ENCODE measurements around the gene PGLYRP3. TPM values are rescaled to one million over a fixed set of nuclear protein-coding genes. Genes with fewer than 3 reads are reported as not detected.

The PGLYRP3 gene
- not detected in 2 replicates for total RNA-seq

GRCh38 chr1:153312570-153313186 is at the start of gene PGLYRP3:
PGLYRP3 (minus strand) TSS chr1:153312952; CDS start chr1:153310665, 2,287 bp downstream.

GRCh38 chr1:153357853-153358690 is 45.3 kb upstream of the PGLYRP3 start, which contains the start of gene S100A9:
S100A9 (plus strand) TSS chr1:153357854; CDS start chr1:153358284, 430 bp downstream.

GRCh38 chr1:153348511-153349362 is 36.0 kb upstream of the PGLYRP3 start, which contains the start of gene PGLYRP4:
PGLYRP4 (minus strand) TSS chr1:153348841; CDS start chr1:153347932, 909 bp downstream.

GRCh38 chr1:153259387-153259786 is 53.4 kb downstream of the PGLYRP3 start, which contains the start of gene LORICRIN:
LORICRIN (plus strand) TSS chr1:153259687; CDS start chr1:153260950, 1,263 bp downstream.

Other genes with a start within 250 kb of the PGLYRP3 start
- not detected in 2 replicates for gene SPRR2B, start 241.3 kb downstream of the PGLYRP3 start, total RNA-seq
- gene SPRR2E, start 218.4 kb downstream of the PGLYRP3 start, total RNA-seq, result not detected in 2 replicates
- not detected in 2 replicates for gene SPRR2F, start 199.4 kb downstream of the PGLYRP3 start, total RNA-seq
- gene SPRR2G, start 162.1 kb downstream of the PGLYRP3 start, total RNA-seq, result not detected in 2 replicates
- not detected in 2 replicates for gene LELP1, start 109.5 kb downstream of the PGLYRP3 start, total RNA-seq
- gene PRR9, start 95.4 kb downstream of the PGLYRP3 start, total RNA-seq, result not detected in 2 replicates
- not detected in 2 replicates for gene LORICRIN, start 53.3 kb downstream of the PGLYRP3 start, total RNA-seq
- gene PGLYRP4, start 35.9 kb upstream of the PGLYRP3 start, total RNA-seq, result not detected in 2 replicates
- not detected in 2 replicates for gene S100A9, start 44.9 kb upstream of the PGLYRP3 start, total RNA-seq
- not detected in 2 replicates for gene S100A12, start 62.7 kb upstream of the PGLYRP3 start, total RNA-seq
- not detected in 2 replicates for gene S100A8, start 78.1 kb upstream of the PGLYRP3 start, total RNA-seq
- not detected in 2 replicates for gene S100A7A, start 103.6 kb upstream of the PGLYRP3 start, total RNA-seq
- gene S100A7, start 147.7 kb upstream of the PGLYRP3 start, total RNA-seq, result not detected in 2 replicates
- 1,631 and 1,651 TPM in 2 replicates for gene S100A6, start 223.0 kb upstream of the PGLYRP3 start, total RNA-seq
- 0.16 and 2.5 TPM in 2 replicates for gene S100A5, start 228.0 kb upstream of the PGLYRP3 start, total RNA-seq
- 21.2 and 31.3 TPM in 2 replicates for gene S100A4, start 232.9 kb upstream of the PGLYRP3 start, total RNA-seq
- 5.8 and 42.2 TPM in 2 replicates for gene S100A3, start 236.3 kb upstream of the PGLYRP3 start, total RNA-seq

Data from mesangial cell (primary cell).